Osteoblast (primary cell): ENCODE data around the gene MICAL3. TPM values are rescaled to one million over a fixed set of nuclear protein-coding genes. Genes with fewer than 3 reads are reported as not detected.
A peak's percentile ranks its signal among the peaks of the same experiment; 100 is the strongest.
"Not testable (repeated sequence)": the region's sequence is repeated elsewhere in the genome, so short reads cannot be mapped to it uniquely, and the experiment has no call there.

Source experiments
- DNase-seq: peaks from one replicate; pipeline ENCODE4 v3.0.0; 2011; ENCODE audit warnings: low spot score, mixed read lengths; ENCODE audit not compliant: insufficient read length; ENCODE audit errors: missing footprints
- H2AFZ ChIP-seq: 2 replicates; pipeline ENCODE4 v1.6.0; 2011; ENCODE audit warnings: mild to moderate bottlenecking, low read length
- H3K27ac ChIP-seq: 2 replicates; pipeline ENCODE4 v1.5.1; 2011; ENCODE audit warnings: mild to moderate bottlenecking, low read depth, low read length, moderate library complexity
- H3K27me3 ChIP-seq: 2 replicates; pipeline ENCODE4 v1.6.0; 2012; ENCODE audit warnings: mild to moderate bottlenecking, control low read depth, inconsistent platforms, low read length, moderate library complexity; ENCODE audit not compliant: insufficient read depth
- H3K36me3 ChIP-seq: 2 replicates; pipeline ENCODE4 v1.5.1; 2011; ENCODE audit warnings: mild to moderate bottlenecking, low read length, control low read depth, moderate library complexity; ENCODE audit not compliant: insufficient read depth
- H3K4me1 ChIP-seq: 2 replicates; pipeline ENCODE4 v1.5.1; 2011; ENCODE audit warnings: mild to moderate bottlenecking, low read length, control low read depth, moderate library complexity; ENCODE audit not compliant: insufficient read depth
- H3K4me2 ChIP-seq: 2 replicates; pipeline ENCODE4 v1.6.0; 2011; ENCODE audit warnings: mild to moderate bottlenecking, low read length; ENCODE audit not compliant: insufficient read depth
- H3K4me3 ChIP-seq: fragments of 200-600 bp; sonication (generic); 3 replicates; pipeline ENCODE4 v1.5.1; 2012; ENCODE audit warnings: mild to moderate bottlenecking, low read length, inconsistent platforms; ENCODE audit not compliant: insufficient read depth
- H3K79me2 ChIP-seq: 2 replicates; pipeline ENCODE4 v1.6.0; 2012; ENCODE audit warnings: mild to moderate bottlenecking, low read length, control low read depth, inconsistent platforms; ENCODE audit not compliant: insufficient read depth
- H3K9me3 ChIP-seq: 2 replicates; pipeline ENCODE4 v1.5.1; 2011; ENCODE audit warnings: low read depth, low read length, control low read depth
- H4K20me1 ChIP-seq: 2 replicates; pipeline ENCODE4 v1.6.0; 2012; ENCODE audit warnings: mild to moderate bottlenecking, low read length, control low read depth; ENCODE audit not compliant: insufficient read depth
- CTCF ChIP-seq: IDR thresholded peaks from 2 replicates; pipeline ENCODE4 v1.5.1; 2011; ENCODE audit warnings: mild to moderate bottlenecking, low read depth, low read length, moderate library complexity; ENCODE audit errors: extremely low read depth
- total RNA-seq: library from RNA; depleted of rRNA; stranded (reverse); fragments of >200 nt; gene quantifications from 2 replicates; pipeline ENCODE4 v1.2.3, GENCODE V29; 2012

Gene MICAL3
- total RNA-seq, 1 donor: 35.1 TPM

GRCh38 chr22:17880020-17880419, 144.3 kb downstream of the MICAL3 start:
- Histone ChIP-seq H3K27me3 (no peaks in the 10 kb centered on the region), H3K36me3 (peaks cover 35% of the 10 kb centered on the region), H3K79me2 (peaks cover 3% of the 10 kb centered on the region), H2AFZ (no peak overlapping the region), H3K4me2 (no peak overlapping the region), H3K27ac (no peak overlapping the region), H3K4me3 (no peak overlapping the region), H4K20me1 (peaks cover 12% of the 10 kb centered on the region), H3K4me1 (no peaks in the 10 kb centered on the region), H3K9me3 (no peaks in the 10 kb centered on the region)
- no peak for DNase-seq
- TF ChIP-seq CTCF: no peak

DNA sequence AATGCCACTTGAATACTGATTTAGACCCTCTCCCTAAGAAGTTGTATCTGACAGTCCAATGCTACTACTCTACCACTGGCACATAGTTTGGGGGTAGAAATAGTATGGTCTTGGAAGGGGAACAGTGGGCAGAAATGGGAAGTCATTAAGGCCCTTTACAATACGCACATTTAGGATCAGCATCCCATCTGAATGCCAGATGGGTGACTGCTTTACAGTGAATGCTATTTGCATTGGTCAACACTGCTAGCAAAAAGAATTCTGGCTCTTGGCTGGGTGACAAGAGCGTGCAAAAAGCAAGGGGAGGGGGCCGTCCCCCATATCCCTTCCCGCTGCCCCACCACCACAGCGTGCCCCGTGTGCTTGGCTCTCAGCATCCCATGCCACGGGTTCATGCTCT, 145.4 kb downstream of the MICAL3 start:
- H3K4me3 ChIP-seq: no peak overlapping the region
- peaks cover 30% of the 10 kb centered on the region for H3K36me3 ChIP-seq
- no peaks in the 10 kb centered on the region for H3K9me3 ChIP-seq
- no peaks in the 10 kb centered on the region for H3K4me1 ChIP-seq
- no peak overlapping the region for H3K27ac ChIP-seq
- no peak for TF ChIP-seq CTCF
- H2AFZ ChIP-seq: no peak overlapping the region
- no peak for DNase-seq
- H4K20me1 ChIP-seq: peaks cover 12% of the 10 kb centered on the region
- H3K4me2 ChIP-seq: no peak overlapping the region
- no peaks in the 10 kb centered on the region for H3K27me3 ChIP-seq
- peaks cover 3% of the 10 kb centered on the region for H3K79me2 ChIP-seq

DNA sequence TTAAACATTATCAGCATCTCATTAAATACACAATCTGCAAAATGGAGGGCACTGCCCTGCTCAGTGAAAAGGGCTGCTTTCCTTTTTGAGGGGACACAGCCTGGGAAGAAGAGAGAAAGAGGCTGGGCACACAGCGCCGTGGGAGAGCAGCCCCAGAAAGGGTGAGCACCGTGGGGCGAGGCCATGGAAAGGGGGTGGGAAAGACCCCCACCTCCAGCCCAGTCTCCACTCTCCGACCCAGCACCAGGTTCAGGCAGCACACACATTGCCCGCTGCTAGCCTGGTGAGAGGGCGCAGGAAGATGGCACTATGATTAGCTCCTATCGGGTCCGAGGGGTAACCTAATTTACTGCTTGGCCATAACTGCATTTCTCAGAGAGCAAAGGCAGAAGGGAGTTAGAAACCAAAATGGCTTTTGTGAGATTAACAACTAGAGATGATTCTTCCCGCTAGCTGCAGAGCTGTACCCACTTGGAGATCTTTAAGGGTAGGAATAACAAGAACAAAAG, 146.1 kb downstream of the MICAL3 start:
- no peak for TF ChIP-seq CTCF

DNA sequence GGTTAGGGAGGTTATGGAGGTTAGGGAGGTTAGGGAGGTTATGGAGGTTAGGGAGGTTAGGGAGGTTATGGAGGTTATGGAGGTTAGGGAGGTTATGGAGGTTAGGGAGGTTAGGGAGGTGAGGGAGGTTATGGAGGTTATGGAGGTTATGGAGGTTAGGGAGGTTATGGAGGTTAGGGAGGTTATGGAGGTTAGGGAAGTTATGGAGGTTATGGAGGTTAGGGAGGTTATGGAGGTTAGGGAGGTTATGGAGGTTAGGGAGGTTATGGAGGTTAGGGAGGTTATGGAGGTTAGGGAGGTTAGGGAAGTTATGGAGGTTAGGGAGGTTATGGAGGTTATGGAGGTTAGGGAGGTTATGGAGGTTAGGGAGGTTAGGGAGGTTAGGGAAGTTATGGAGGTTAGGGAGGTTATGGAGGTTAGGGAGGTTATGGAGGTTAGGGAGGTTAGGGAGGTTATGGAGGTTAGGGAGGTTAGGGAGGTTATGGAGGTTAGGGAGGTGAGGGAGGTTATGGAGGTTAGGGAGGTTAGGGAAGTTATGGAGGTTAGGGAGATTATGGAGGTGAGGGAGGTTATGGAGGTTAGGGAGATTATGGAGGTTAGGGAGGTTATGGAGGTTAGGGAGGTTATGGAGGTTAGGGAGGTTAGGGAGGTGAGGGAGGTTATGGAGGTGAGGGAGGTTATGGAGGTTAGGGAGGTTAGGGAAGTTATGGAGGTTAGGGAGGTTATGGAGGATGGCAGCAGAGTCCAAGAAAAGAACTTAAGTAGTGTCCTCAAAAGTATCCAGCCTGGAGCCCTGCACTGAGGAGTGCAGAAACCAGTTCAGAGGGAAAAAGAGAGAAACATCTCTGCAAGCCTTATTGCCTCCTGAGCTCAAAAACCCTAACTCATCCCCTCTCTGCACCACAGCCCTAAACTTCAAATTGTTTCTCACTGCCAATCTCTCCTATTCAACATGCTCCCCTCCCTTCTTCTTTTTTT, 147.2 kb downstream of the MICAL3 start:
- H3K27ac ChIP-seq, H3K9me3 ChIP-seq, H3K27me3 ChIP-seq, H2AFZ ChIP-seq, H3K4me2 ChIP-seq, H3K79me2 ChIP-seq, H3K4me1 ChIP-seq, DNase-seq, H3K4me3 ChIP-seq: not testable (repeated sequence)
- peaks cover 26% of the 10 kb centered on the region for H3K36me3 ChIP-seq
- peaks cover 12% of the 10 kb centered on the region for H4K20me1 ChIP-seq

More for the DNA sequence above, 146.1 kb downstream of the MICAL3 start:
- Histone ChIP-seq H3K36me3 (peaks cover 24% of the 10 kb centered on the region), H3K4me2 (no peak overlapping the region), H3K79me2 (peaks cover 3% of the 10 kb centered on the region), H3K4me1 (no peaks in the 10 kb centered on the region), H3K9me3 (no peaks in the 10 kb centered on the region), H3K4me3 (no peak overlapping the region), H3K27me3 (no peaks in the 10 kb centered on the region), H3K27ac (no peak overlapping the region), H4K20me1 (peaks cover 12% of the 10 kb centered on the region), H2AFZ (no peak overlapping the region)
- DNase-seq: peak; percentile 42
